Measurements from ENCODE around the gene UPF2. TPM values are rescaled to one million over a fixed set of nuclear protein-coding genes. Genes with fewer than 3 reads are reported as not detected.

Gene UPF2
- total RNA-seq, 1 donor from 2014 or later, result 30.5 TPM

- DNase-seq (ENCODE audit: low read depth), result no peak
These were observed 159.8 kb downstream of the UPF2 start for GRCh38 chr10:11882646-11883375.

- peak; percentile 82 for DNase-seq (ENCODE audit: low read depth)
These were observed 160.9 kb downstream of the UPF2 start for GRCh38 chr10:11881477-11882417.

- no peak for DNase-seq (ENCODE audit: low read depth)
These were observed 161.6 kb downstream of the UPF2 start for GRCh38 chr10:11881030-11881476.

GRCh38 chr10:11880151-11881029 lies 162.2 kb downstream of the UPF2 start:
- no peak for DNase-seq (ENCODE audit: low read depth)

- no peak for DNase-seq (ENCODE audit: low read depth)
These were observed 163.1 kb downstream of the UPF2 start for GRCh38 chr10:11879387-11880094.

GRCh38 chr10:11878776-11879175 lies 163.8 kb downstream of the UPF2 start:
- DNase-seq (ENCODE audit: low read depth), result no peak

GRCh38 chr10:11877591-11877905 lies 165.1 kb downstream of the UPF2 start:
- no peak for DNase-seq (ENCODE audit: low read depth)

- no peak for DNase-seq (ENCODE audit: low read depth)
These were observed 165.6 kb downstream of the UPF2 start for GRCh38 chr10:11876805-11877590.

GRCh38 chr10:11876324-11876723 lies 166.3 kb downstream of the UPF2 start:
- no peak for DNase-seq (ENCODE audit: low read depth)

GRCh38 chr10:11875494-11876281 lies 166.9 kb downstream of the UPF2 start:
- DNase-seq (ENCODE audit: low read depth), result peak; percentile 97

GRCh38 chr10:11874568-11875493 lies 167.8 kb downstream of the UPF2 start:
- DNase-seq (ENCODE audit: low read depth), result peak; percentile 69

- no peak for DNase-seq (ENCODE audit: low read depth)
These were observed 171.1 kb downstream of the UPF2 start for GRCh38 chr10:11871466-11871865.

GRCh38 chr10:11870900-11871400 lies 171.7 kb downstream of the UPF2 start:
- DNase-seq (ENCODE audit: low read depth), result no peak

GRCh38 chr10:11870461-11870780 lies 172.2 kb downstream of the UPF2 start:
- no peak for DNase-seq (ENCODE audit: low read depth)
